Neural cell (in vitro differentiated cells): ENCODE results near the gene HCN1. TPM values are rescaled to one million over a fixed set of nuclear protein-coding genes. Genes with fewer than 3 reads are reported as not detected.

Source experiments
- H2AFZ ChIP-seq: fragments of 200-600, 300-800 bp; sonication (generic), shearing (Covaris generic); 2 replicates; pipeline ENCODE4 v1.6.0; 2014; ENCODE audit warnings: low read depth, mild to moderate bottlenecking, antibody characterized with exemption, low read length, moderate library complexity
- H3F3A ChIP-seq: fragments of 200-600 bp; shearing (Covaris generic); 2 replicates; pipeline ENCODE4 v1.6.1; 2016; ENCODE audit warnings: mild to moderate bottlenecking, moderate library complexity, mixed read lengths, antibody characterized with exemption, low read length; ENCODE audit not compliant: insufficient read depth, poor library complexity, severe bottlenecking
- H3K27ac ChIP-seq: fragments of 200-600, 300-800 bp; sonication (generic), shearing (Covaris generic); 2 replicates; pipeline ENCODE4 v1.5.1; 2014; ENCODE audit warnings: mild to moderate bottlenecking, low read length, moderate library complexity
- H3K27me3 ChIP-seq: fragments of 300-800, 200-600 bp; sonication (generic), shearing (Covaris generic); 2 replicates; pipeline ENCODE4 v1.6.0; 2014; ENCODE audit warnings: mild to moderate bottlenecking, low read depth, low read length, moderate library complexity; ENCODE audit not compliant: insufficient read depth
- H3K36me3 ChIP-seq: fragments of 300-800, 200-600 bp; sonication (generic), shearing (Covaris generic); 2 replicates; pipeline ENCODE4 v1.5.1; 2014; ENCODE audit warnings: mild to moderate bottlenecking, antibody characterized with exemption, low read length, moderate library complexity; ENCODE audit not compliant: insufficient read depth
- H3K4me2 ChIP-seq: fragments of 300-800, 200-600 bp; sonication (generic), shearing (Covaris generic); 2 replicates; pipeline ENCODE4 v1.6.0; 2014; ENCODE audit warnings: mild to moderate bottlenecking, low read length
- H3K4me3 ChIP-seq: fragments of 300-800, 200-600 bp; sonication (generic), shearing (Covaris generic); 2 replicates; pipeline ENCODE4 v1.5.1; 2014; ENCODE audit warnings: mild to moderate bottlenecking, low read length, moderate library complexity
- H3K79me2 ChIP-seq: fragments of 200-600 bp; shearing (Covaris generic); replicated peaks from 2 replicates; pipeline ENCODE4 v1.6.0; 2014; ENCODE audit warnings: mild to moderate bottlenecking, low read length, moderate library complexity; ENCODE audit not compliant: insufficient read depth
- H3K9ac ChIP-seq: fragments of 300-800, 200-600 bp; sonication (generic), shearing (Covaris generic); 2 replicates; pipeline ENCODE4 v1.6.1; 2016; ENCODE audit warnings: mild to moderate bottlenecking, low read length, mixed read lengths
- H3K9me2 ChIP-seq: fragments of 200-600 bp; shearing (Covaris generic); 2 replicates; pipeline ENCODE4 v1.6.1; 2016; ENCODE audit warnings: mild to moderate bottlenecking, low read length, mixed read lengths; ENCODE audit not compliant: insufficient read depth
- H3K9me3 ChIP-seq: fragments of 200-600, 300-800 bp; sonication (generic), shearing (Covaris generic); 2 replicates; pipeline ENCODE4 v1.6.1; 2016; ENCODE audit warnings: mild to moderate bottlenecking, mixed run types, low read length, moderate library complexity, mixed read lengths
- H4K20me1 ChIP-seq: fragments of 200-600 bp; shearing (Covaris generic); 2 replicates; pipeline ENCODE4 v1.6.1; 2016; ENCODE audit warnings: mild to moderate bottlenecking, mixed run types; ENCODE audit not compliant: insufficient read depth
- CTCF ChIP-seq: fragments of 450-650 bp; IDR thresholded peaks from 2 replicates; pipeline ENCODE4 v1.5.1; 2014; ENCODE audit warnings: antibody characterized with exemption, mild to moderate bottlenecking, moderate library complexity; ENCODE audit not compliant: poor library complexity, severe bottlenecking
- EP300 ChIP-seq: fragments of 450-650 bp; conservative IDR thresholded peaks from 2 replicates; pipeline ENCODE4 v1.6.1; 2014; ENCODE audit warnings: antibody characterized with exemption, mild to moderate bottlenecking, moderate library complexity; ENCODE audit not compliant: poor library complexity, severe bottlenecking
- EZH2 ChIP-seq: fragments of 200-600, 300-800 bp; shearing (Covaris generic), sonication (generic); IDR thresholded peaks from 2 replicates; pipeline ENCODE4 v1.6.1; 2014; ENCODE audit warnings: antibody characterized with exemption, low read length, borderline replicate concordance, mild to moderate bottlenecking; ENCODE audit not compliant: insufficient read depth, poor library complexity, severe bottlenecking
- MXI1 ChIP-seq: fragments of 450-650 bp; conservative IDR thresholded peaks from 2 replicates; pipeline ENCODE4 v1.6.1; 2014; ENCODE audit warnings: antibody characterized with exemption, mild to moderate bottlenecking; ENCODE audit not compliant: poor library complexity, severe bottlenecking
- POLR2AphosphoS5 ChIP-seq: IDR thresholded peaks from 2 replicates; pipeline ENCODE4 v1.6.1; 2012
- RAD21 ChIP-seq: fragments of 450-650 bp; conservative IDR thresholded peaks from 2 replicates; pipeline ENCODE4 v1.6.1; 2014; ENCODE audit warnings: antibody characterized with exemption, mild to moderate bottlenecking, moderate library complexity
- SMC3 ChIP-seq: fragments of 450-650 bp; conservative IDR thresholded peaks from 2 replicates; pipeline ENCODE4 v1.6.1; 2014; ENCODE audit warnings: antibody characterized with exemption, mild to moderate bottlenecking, moderate library complexity; ENCODE audit not compliant: poor library complexity
- TAF1 ChIP-seq: IDR thresholded peaks from 2 replicates; pipeline ENCODE4 v1.6.1; 2012; ENCODE audit warnings: low read depth
- polyA plus RNA-seq: library from polyadenylated mRNA; depleted of rRNA; stranded (reverse); fragments of >200 nt; gene quantifications from 2 replicates; pipeline ENCODE4 v1.2.3, GENCODE V29; 2014
- TF ChIP-seq, protein P1 (sequence below): IDR thresholded peaks from 2 replicates; pipeline ENCODE4 v1.6.1; 2012; ENCODE audit warnings: borderline replicate concordance

Gene HCN1
- polyA plus RNA-seq, 1 donor from 2014 or later: 1.4 TPM

DNA sequence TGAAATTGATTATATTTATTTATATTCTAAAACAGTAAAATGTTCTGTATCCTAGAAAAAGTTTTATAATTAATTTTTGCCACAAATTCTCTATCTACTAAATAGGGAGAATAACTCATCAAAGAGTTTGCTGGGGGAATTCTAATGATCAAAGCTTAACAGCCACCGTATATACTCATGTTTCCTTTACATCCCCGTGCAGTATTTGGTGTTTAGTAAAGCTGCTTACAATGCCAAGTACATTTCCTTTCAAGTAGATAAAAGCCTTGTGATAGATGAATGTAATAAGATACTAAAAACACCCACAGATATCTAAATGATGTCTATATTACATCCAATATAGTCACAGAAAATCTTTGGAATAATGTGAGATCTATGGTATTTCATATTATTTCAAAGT, 312.2 kb downstream of the HCN1 start:
- no peak overlapping the region for H3K4me2 ChIP-seq
- TF ChIP-seq, protein P1, sequence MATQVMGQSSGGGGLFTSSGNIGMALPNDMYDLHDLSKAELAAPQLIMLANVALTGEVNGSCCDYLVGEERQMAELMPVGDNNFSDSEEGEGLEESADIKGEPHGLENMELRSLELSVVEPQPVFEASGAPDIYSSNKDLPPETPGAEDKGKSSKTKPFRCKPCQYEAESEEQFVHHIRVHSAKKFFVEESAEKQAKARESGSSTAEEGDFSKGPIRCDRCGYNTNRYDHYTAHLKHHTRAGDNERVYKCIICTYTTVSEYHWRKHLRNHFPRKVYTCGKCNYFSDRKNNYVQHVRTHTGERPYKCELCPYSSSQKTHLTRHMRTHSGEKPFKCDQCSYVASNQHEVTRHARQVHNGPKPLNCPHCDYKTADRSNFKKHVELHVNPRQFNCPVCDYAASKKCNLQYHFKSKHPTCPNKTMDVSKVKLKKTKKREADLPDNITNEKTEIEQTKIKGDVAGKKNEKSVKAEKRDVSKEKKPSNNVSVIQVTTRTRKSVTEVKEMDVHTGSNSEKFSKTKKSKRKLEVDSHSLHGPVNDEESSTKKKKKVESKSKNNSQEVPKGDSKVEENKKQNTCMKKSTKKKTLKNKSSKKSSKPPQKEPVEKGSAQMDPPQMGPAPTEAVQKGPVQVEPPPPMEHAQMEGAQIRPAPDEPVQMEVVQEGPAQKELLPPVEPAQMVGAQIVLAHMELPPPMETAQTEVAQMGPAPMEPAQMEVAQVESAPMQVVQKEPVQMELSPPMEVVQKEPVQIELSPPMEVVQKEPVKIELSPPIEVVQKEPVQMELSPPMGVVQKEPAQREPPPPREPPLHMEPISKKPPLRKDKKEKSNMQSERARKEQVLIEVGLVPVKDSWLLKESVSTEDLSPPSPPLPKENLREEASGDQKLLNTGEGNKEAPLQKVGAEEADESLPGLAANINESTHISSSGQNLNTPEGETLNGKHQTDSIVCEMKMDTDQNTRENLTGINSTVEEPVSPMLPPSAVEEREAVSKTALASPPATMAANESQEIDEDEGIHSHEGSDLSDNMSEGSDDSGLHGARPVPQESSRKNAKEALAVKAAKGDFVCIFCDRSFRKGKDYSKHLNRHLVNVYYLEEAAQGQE: no peak
- TF ChIP-seq SMC3: no peak
- H3K9ac ChIP-seq: no peak overlapping the region

GRCh38 chr5:45382583-45382982, 313.6 kb downstream of the HCN1 start:
- Histone ChIP-seq H3F3A (no peaks in the 10 kb centered on the region), H3K27ac (no peak overlapping the region), H3K36me3 (no peaks in the 10 kb centered on the region), H3K4me2 (no peak overlapping the region), H2AFZ (no peak overlapping the region), H3K79me2 (no peaks in the 10 kb centered on the region), H3K4me3 (no peak overlapping the region), H4K20me1 (no peaks in the 10 kb centered on the region), H3K9ac (no peak overlapping the region), H3K9me2 (no peaks in the 10 kb centered on the region), H3K27me3 (no peaks in the 10 kb centered on the region), H3K9me3 (no peaks in the 10 kb centered on the region)
- TF ChIP-seq CTCF (no peak), EZH2 (no peak), RAD21 (no peak), POLR2AphosphoS5 (no peak), SMC3 (no peak), TAF1 (no peak), MXI1 (no peak), EP300 (no peak)
- TF ChIP-seq, protein P1: no peak

More for the DNA sequence above, 312.2 kb downstream of the HCN1 start:
- H3K27ac ChIP-seq: no peak overlapping the region
- no peaks in the 10 kb centered on the region for H3K36me3 ChIP-seq
- H3K9me2 ChIP-seq: no peaks in the 10 kb centered on the region
- no peaks in the 10 kb centered on the region for H3K79me2 ChIP-seq
- H3K27me3 ChIP-seq: no peaks in the 10 kb centered on the region
- no peak overlapping the region for H3K4me3 ChIP-seq
- H2AFZ ChIP-seq: no peak overlapping the region
- H3K9me3 ChIP-seq: no peaks in the 10 kb centered on the region
- no peaks in the 10 kb centered on the region for H3F3A ChIP-seq
- no peaks in the 10 kb centered on the region for H4K20me1 ChIP-seq
